Activated CD8-positive, alpha-beta memory T cell treated with anti-CD3 and anti-CD28 coated beads for 1 hour (primary cell): ENCODE data around the gene FSCN2.

ENCODE experiments used
- DNase-seq, 2 donors: peaks; one replicate each; pipeline ENCODE4 v3.0.0-alpha.2; 2020; ENCODE audit warnings: low read depth in 1 of 2; ENCODE audit errors: extremely low read depth in 1 of 2

FSCN2 gene

DNA sequence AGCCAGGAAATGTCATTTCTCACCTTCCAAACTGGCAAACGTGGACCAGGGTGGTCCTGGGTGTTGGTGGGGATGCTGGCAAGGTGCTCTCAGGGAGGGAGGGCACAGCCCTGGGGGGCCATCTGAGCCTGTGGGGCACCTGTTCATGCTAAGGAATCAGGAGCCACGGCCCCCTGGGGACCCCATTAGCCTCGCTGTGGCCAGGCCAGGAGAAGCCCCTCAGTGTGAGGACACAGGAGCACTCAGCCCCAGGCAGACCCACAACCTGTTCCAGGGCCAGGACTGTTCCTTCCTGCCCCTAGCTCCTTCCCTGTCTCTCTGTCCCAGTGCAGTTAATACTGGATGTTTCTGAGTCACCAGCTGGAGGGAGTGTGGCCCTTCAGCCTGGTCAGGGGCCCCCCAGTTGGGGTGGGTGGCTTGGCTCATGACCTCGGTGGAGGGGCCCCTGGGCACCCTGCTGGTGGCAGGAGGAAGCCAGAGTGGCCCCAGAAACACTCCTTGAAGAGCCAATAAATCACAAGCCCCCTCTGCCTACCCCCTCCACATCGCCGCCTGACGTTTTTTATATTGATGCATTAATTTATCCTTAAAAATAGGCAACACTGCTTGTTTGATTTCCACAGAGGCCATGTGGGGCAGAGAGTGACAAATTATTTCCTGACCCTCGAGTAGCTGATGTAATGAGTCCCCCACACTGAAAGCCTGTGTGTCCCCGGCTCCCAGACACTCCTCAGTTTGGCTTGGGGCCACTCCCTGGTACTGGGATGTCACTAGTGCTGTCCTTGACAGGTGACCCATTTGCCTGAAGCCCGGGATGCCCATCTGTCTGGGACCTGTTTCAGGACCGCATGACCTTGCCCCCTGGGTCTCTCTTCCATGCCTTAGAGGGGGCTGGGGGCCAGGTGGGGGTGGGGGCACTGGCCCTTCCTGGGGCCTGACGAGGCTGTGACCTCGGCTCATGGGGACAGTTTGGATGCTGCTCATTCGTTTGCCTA, 37.9 kb upstream of the FSCN2 start:
- DNase-seq: no peak

DNA sequence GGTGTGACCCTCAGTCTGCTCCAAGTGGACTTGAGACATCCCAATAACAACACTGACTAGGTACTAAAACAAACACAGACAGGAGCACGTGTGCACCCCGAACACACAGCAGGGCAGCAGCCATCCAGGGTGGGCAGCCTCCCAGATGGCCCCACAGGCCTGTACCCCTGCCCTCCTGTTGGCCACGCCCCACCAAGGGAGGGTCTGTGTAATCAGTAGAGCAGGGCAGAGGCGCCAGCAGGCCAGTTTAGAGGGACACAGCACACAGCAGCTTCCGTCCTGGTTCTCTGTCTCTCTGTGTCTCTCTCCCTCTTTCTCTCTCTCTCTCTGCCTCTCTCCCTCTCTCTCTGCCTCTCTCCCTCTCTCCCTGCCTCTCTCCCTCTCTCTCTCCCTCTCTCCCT, 37.0 kb upstream of the FSCN2 start:
- no peak for DNase-seq

DNA sequence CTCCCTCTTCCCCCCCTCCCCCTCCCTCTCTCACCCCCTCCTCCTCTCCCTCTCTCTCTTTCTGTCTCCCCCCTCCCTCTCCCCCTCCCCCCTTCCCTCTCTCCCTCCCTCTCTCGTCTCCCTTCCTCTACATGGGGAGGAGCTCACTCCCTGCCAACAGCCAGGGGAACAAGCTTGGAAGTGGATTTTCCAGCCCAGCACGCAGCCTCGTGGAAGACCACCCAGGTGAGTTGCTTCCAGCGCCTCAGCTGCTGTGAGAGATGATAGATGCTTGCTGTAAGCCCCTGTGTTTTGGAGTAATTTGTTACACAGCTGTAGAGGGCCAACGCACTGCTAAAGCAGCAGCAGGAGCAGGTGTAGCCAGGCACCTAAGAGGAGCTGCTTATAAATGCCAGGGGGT, 36.4 kb upstream of the FSCN2 start:
- no peak for DNase-seq

DNA sequence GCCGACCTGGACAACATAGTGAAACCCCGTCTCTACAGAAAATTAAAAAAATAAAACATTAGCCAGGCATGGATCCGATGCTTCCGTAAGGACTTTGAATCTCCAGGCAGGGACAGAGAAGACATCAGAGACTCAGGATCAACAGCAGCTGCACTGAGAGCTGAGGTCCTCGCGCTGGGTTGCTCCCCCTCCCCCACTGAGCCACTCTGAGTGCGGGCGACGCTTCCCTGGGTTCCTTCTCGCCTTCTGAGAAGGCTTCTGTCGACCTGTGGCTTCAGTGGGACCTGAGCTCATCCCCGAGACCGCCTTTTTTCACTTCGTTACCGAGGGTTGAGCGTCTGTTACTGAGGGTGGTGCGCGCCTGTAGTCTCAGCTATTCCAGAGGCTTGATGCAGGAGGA, 36.0 kb upstream of the FSCN2 start:
- DNase-seq: no peak

- no peak for DNase-seq
These were observed 35.5 kb upstream of the FSCN2 start for GRCh38 chr17:81492706-81493105.

- no peak for DNase-seq
These were observed 34.8 kb upstream of the FSCN2 start for GRCh38 chr17:81493198-81494038.

DNA sequence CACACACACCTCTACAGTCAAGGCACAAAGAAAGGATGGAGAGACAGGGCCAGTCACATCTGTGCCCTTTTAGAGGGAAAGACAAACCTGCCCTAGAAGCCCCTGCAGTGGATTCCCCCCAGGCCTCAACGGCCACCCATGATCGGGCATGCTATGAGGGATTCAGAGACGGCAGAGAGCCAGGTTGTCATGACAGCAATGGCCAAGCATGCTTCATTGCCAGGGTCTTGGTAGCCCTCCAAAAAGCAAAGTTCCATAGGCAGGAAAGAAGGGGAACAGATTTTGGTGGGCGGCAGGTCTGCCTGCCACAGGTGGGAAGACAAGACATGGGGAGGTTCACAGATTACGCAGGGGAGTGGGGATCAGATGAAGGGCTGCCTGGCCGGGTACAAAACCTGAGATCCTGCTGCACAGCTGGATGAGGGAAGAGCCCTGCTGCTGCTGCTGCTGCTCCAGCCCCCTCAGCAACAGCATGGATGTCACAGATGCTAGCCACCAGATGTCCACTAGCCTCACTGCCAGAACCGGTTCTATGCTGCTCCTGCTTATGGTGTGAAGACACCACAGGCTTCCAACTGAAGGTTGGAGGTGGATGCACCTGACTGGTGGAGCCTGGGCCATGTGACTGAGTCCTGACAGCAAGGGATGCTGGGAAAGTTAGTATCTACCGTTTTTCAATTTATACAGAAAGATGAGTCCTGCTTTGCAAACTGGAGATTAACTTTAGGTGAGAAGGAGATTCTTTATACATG, 33.4 kb upstream of the FSCN2 start:
- DNase-seq: no peak

GRCh38 chr17:81498953-81499600, 29.1 kb upstream of the FSCN2 start:
- DNase-seq: no peak

DNA sequence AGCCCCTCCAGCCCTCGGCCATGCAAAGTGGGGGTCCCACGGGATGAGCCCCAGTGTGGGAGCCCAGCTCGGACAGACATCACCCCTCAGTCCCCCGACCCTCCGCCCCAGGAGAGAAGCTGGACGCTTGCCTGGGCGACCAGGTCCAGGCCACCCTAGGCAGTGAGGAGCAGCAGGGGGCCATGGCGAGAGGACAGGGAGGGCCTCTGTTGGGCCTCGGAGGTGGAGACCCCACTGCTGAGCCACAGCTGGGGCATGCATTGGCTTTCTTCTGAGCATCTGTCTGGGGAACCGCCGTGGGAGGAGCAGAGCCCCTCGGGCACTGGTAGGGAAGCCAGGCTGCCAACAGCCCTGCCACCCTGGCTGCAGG, 28.6 kb upstream of the FSCN2 start:
- DNase-seq: no peak

DNA sequence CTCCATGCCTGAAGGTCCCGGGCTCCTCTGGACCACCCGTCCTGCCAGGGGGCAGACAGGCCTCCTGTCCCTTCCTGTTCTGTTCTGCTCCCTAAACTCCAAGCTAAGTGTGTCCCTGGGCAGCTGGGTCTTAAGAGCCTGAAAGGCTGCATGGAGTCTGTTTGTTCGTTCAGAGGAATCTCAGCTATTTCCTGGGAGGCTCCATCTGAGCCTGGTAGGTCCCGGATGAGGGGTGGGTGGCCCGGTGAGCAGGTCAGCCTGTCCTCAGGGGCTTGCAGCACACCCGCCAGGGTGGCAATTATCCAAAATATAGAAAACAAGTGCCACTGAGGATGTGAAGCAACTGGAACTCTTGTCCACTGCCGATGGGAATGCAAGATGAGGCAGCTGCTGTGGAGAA, 28.1 kb upstream of the FSCN2 start:
- DNase-seq: no peak

DNA sequence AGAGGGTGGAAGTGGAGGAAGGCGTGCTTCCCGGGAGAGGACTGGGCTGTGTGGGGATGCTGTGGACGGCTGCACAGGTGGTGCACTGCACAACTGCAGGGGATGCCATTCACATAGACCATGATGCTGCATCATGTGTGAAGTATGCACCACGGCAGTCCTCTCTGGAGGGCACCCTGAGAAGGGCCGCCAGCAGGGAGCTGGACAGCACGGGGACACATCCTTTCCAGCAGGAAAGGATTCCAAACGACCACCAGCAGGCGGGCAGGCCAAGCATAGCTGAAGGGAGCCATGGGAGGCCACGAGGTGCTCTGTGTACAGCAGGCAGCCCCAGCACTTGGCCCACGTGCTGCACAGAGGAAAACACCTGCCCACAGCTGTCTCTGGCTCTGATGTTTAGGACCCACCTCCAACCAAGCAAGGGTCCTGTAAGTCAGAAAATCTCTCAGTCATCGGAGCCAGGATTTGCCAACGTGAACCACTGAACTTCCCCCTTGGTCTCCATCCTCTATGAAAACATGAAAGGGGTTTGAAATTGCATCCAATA, 25.6 kb upstream of the FSCN2 start:
- DNase-seq: no peak

DNA sequence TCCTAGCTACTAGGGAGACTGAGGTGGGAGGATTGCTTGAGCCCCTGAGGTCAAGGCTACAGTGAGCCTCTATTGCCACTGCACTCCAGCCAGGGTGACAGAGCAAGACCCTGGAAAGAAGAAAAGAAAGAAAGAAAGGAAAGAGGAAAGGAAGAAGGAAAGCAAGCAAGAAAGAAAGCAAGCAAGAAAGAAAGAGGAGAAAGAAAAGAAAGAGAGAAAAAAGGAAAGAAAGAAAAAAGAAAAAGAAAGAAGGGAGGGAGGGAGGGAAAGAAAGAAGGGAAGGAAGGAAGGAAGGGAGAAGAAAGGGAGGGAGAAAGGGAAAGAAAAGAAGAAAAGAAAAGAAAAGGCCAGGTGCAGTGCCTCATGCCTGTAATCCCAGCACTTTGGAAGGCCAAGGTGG, 24.6 kb upstream of the FSCN2 start:
- DNase-seq: no peak

DNA sequence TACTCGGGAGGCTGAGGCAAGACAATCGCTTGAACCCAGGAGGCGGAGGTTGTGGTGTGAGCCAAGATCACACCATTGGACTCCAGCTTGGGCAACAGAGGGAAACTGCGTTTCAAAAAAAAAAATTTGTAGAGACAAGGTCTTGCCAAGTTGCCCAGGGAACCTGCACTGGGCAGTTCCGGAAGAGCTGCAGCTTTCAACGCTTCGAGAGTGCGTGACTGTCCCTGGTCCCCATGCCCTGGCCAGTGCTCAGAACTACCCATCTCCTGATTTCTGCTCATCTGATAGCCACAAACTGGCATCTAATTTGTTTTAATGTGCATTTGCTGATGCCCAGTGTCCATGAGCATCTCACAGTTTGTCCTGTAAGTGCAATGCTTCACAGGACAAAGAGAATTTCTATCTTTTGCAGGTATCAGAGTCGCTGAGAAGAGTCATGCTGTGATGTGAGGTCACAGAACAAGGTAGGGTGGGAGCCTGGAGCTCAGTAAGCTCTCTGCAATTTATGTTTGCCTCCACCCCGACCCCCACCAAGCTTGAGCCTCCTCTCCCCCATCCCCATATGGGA, 19.5 kb upstream of the FSCN2 start:
- DNase-seq: no peak

GRCh38 chr17:81509207-81509971, 18.8 kb upstream of the FSCN2 start:
- no peak for DNase-seq

GRCh38 chr17:81509972-81510784, 18.0 kb upstream of the FSCN2 start:
- DNase-seq: no peak

GRCh38 chr17:81510785-81511553, 17.2 kb upstream of the FSCN2 start:
- no peak for DNase-seq

GRCh38 chr17:81511554-81511803, 16.7 kb upstream of the FSCN2 start:
- no peak for DNase-seq
